Measurements from ENCODE around the gene CPNE5. TPM values are rescaled to one million over a fixed set of nuclear protein-coding genes. Genes with fewer than 3 reads are reported as not detected.

The CPNE5 gene
- total RNA-seq, 4 donors from 2014 or later, result 9.5 to 33.8 (median 12.2) TPM

- DNase-seq, result no peak
- H3K9me3 ChIP-seq, result no peaks in the 10 kb centered on the region
- peak overlapping the region; percentile 16 to 44 for H3K27ac ChIP-seq
- H3K4me1 ChIP-seq, result peaks cover 0 to 5% of the 10 kb centered on the region in 2 donors
- intact Hi-C loops (cut with DNase I; ENCODE audit: low total_unique reads), result no loop called here
- no peaks in the 10 kb centered on the region for H3K27me3 ChIP-seq
- no peaks in the 10 kb centered on the region for H3K36me3 ChIP-seq
- H3K4me3 ChIP-seq, result no peak overlapping the region
- TF ChIP-seq CTCF (IDR thresholded peaks at IDR 0.05), result no peak
- no peak for TF ChIP-seq POLR2A (IDR thresholded peaks at IDR 0.05)
Observed at GRCh38 chr6:36830577-36830976, 8.7 kb downstream of the CPNE5 start.

- H3K9me3 ChIP-seq, result no peaks in the 10 kb centered on the region
- peak overlapping the region in 1 of 2 donors; percentile 44 for H3K27ac ChIP-seq
- no peak overlapping the region for H3K4me3 ChIP-seq
- peaks cover 0 to 5% of the 10 kb centered on the region in 2 donors for H3K4me1 ChIP-seq
- intact Hi-C loops (cut with DNase I; ENCODE audit: low total_unique reads), result no loop called here
- no peaks in the 10 kb centered on the region for H3K27me3 ChIP-seq
- no peaks in the 10 kb centered on the region for H3K36me3 ChIP-seq
- peak; percentile 78 to 83 for DNase-seq
- TF ChIP-seq POLR2A (IDR thresholded peaks at IDR 0.05) (no peak), CTCF (IDR thresholded peaks at IDR 0.05) (no peak)
Observed at GRCh38 chr6:36829919-36830544, 9.2 kb downstream of the CPNE5 start.

DNA sequence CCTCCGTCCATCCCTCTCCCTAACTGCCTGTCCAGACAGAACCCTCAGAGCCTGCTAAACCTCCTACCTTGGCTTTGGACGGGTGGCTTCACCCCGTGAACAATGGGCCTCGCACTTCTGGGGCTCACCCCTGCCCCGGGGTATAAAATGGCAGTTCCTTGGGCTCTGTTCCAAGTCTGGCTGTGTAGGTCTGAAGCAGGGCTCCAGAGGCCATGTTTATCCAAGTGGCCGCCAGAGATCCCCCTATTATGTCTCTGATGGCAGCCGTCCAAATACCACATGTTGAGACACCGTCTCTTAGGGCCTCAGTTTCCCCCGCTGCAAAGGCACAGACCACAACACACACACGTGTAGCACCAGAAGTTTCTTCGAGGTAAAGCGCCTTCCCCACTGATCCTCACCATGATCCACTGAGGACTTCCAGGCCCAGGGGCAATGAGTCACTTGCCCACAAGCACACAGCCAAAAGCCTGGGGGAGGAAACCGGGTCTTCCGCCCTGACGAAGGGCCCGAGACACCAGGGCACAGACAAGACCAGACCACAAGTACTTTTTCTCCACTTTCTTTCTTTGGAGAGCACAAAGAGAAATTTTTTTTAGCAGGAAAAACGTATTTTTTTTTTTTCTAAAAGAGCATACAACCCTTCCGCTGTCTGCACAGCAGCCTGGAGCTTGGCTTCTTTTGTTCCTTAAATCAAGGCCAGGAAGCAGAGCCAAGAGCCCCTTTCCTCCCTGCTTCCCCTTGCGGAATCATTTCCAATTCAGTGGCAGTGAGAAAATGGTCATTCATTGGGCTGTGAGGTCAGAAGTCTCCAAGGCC, 11.8 kb downstream of the CPNE5 start:
- intact Hi-C loops (cut with DNase I; ENCODE audit: low total_unique reads), result no loop called here
- Histone ChIP-seq H3K27ac (peak overlapping the region; percentile 29 to 70), H3K4me3 (no peak overlapping the region), H3K9me3 (no peaks in the 10 kb centered on the region), H3K4me1 (peaks cover 0 to 5% of the 10 kb centered on the region in 2 donors), H3K36me3 (no peaks in the 10 kb centered on the region), H3K27me3 (no peaks in the 10 kb centered on the region)
- DNase-seq, result peak; percentile 61 to 64
- TF ChIP-seq POLR2A (IDR thresholded peaks at IDR 0.05), result no peak
- TF ChIP-seq CTCF (IDR thresholded peaks at IDR 0.05), result no peak

GRCh38 chr6:36826520-36827227, 12.6 kb downstream of the CPNE5 start:
- no peak for DNase-seq
- H3K4me3 ChIP-seq, result no peak overlapping the region
- no peaks in the 10 kb centered on the region for H3K36me3 ChIP-seq
- no peaks in the 10 kb centered on the region for H3K27me3 ChIP-seq
- peak overlapping the region; percentile 29 to 70 for H3K27ac ChIP-seq
- TF ChIP-seq POLR2A (IDR thresholded peaks at IDR 0.05) (no peak), CTCF (IDR thresholded peaks at IDR 0.05) (no peak)
- intact Hi-C loops (cut with DNase I; ENCODE audit: low total_unique reads), result no loop called here
- no peaks in the 10 kb centered on the region for H3K9me3 ChIP-seq
- peaks cover 0 to 5% of the 10 kb centered on the region in 2 donors for H3K4me1 ChIP-seq

Data from uterus (tissue), 4 donors.